Frontal cortex (tissue), 4 donors: ENCODE measurements around the gene HTR7. TPM values are rescaled to one million over a fixed set of nuclear protein-coding genes. Genes with fewer than 3 reads are reported as not detected.
"Not testable (repeated sequence)": the region's sequence is repeated elsewhere in the genome, so short reads cannot be mapped to it uniquely, and the experiment has no call there.

ENCODE experiments used
- DNase-seq, 2 donors: peaks; one replicate each; pipeline ENCODE4 v3.0.0; 2012; ENCODE audit warnings: low spot score in 2 of 2
- FAIRE-seq: peaks from 2 replicates; lab custom pipeline; 2012; peaks lifted over from hg19 to GRCh38; lab: Jason Lieb, UNC
- total RNA-seq: library from RNA; depleted of rRNA; stranded (reverse); fragments of >200 nt; gene quantifications from one replicate; pipeline ENCODE4 v1.2.3, GENCODE V29; 2014
- donor health status: control.
- donor health status: control.
- donor health status: control.

Gene HTR7
- total RNA-seq, 1 donor from 2014 or later: 14.3 TPM

DNA sequence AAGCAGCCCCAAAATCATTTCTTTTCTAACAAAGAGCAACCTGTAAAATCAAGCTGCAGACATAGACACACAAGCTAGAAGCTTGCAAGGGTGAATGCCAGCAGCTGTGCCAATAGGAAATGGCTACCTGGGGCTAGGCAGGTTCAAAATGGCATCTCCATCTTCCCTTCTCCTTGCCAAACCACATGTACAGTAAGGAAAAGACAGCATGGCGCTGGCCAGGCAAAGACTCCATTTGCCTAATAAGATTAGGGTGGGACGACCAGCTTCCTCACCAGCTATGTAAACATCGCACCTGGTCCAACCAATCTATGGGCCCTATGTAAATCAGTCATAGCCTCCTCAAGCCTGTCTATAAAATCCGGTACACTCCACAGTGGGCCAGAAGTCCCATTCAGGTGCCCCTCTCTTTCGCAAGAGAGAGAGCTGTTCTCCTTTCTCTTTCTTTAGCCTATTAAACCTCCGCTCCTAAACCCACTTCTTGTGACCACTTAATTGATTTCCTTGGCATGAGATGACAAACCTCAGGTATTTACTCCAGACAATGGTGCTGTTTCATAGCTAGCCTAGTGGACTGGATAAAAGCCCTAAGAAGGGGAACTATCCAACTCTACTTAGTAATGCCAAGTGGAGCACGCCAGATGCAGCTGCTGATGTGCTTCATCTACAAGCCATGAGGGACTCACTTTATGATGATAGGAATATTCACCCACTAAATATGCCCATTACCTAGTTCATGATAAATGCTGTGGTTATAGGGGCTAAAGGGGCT, 44.1 kb downstream of the HTR7 start:
- FAIRE-seq (no peak), DNase-seq (no peak)

DNA sequence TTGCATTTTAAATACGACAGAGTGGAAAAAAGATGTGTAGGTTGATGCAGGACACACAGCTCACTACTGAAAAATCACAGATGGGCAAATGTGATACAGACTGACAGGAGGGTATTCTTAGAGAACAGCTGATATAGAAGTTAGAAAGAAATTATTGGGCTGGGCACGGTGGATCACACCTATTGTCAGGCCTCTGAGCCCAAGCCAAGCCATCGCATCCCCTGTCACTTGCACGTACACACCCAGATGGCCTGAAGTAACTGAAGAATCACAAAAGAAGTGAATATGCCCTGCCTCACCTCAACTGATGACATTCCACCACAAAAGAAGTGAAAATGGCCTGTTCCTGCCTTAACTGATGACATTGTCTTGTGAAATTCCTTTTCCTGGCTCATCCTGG, 50.7 kb downstream of the HTR7 start:
- not testable (repeated sequence) for FAIRE-seq, DNase-seq

DNA sequence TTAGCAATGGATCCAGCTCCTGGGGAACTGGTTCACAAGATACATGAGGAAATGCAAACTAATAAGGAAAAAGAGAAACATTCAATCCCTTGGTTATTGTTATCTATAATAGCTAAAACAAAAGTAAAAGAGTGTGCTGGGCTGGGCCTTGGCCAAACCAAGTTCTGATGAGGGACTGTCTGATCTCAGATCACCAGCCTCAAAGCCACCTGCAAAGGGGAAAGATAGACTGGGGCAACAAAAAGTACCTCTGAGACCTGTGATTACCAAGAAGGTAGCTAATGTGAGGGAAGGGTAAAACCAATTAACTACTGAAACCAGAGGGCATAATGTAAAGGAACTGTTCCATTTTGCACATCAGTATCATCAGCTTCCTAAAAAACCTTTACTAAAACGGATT, 51.2 kb downstream of the HTR7 start:
- FAIRE-seq: no peak
- DNase-seq: no peak

DNA sequence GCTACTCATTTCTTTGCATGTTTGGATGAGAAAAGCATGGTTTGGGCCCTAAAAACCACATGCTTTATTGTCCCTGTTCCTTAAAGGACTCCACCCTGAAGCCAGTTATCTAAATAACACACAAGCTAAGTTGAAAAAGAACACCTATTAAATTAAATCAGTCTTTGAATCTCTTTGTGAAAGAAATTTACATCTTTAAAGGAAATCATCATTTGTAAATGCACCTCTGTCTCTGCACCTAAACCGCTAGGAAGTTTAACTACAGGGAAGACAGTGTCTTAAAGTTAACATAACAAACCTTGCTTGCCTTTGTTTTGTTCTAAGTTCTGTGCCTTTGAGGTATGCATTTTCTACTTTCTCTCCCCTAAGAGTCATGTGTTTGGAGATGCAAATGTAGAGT, 52.6 kb downstream of the HTR7 start:
- no peak for FAIRE-seq
- no peak for DNase-seq

DNA sequence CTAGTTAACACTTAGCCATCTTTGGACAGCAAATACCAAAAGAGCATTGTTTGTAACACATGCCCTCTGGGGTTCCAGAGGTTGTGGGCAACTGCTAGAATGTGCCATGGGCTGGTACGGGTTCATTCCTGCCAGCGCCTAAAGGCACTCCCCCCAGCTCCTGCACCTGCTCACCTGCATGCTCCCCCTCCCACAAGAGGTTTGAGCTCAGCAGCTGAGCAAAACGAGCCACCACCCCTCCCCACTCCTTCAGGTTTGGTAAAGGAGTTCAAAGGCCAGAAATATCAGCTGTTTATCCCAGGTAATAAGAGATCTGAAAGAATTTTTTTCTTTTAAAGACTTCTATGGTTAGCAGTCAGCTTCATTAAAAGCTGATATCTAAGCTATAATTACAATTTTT, 53.5 kb downstream of the HTR7 start:
- DNase-seq (no peak), FAIRE-seq (no peak)

DNA sequence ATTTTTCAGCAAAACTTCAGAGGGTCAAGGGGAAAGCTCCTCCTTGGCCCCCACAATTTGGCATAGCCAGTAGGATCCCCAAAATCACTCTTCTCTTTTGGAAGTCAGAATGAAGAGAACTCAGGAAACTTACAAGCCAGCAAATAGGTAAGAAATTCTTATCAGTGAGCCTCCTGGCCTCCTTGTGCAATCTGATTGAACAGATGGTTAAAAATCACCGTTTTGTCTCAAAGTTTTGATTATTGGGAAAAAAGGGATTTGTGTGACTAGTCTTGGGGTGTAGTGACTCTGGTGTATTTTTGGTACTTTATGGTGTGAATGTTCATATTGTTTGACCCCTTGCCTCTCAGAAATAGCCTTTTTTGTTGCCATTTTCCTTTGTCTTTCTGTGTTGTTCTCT, 56.2 kb downstream of the HTR7 start:
- DNase-seq: no peak
- no peak for FAIRE-seq

DNA sequence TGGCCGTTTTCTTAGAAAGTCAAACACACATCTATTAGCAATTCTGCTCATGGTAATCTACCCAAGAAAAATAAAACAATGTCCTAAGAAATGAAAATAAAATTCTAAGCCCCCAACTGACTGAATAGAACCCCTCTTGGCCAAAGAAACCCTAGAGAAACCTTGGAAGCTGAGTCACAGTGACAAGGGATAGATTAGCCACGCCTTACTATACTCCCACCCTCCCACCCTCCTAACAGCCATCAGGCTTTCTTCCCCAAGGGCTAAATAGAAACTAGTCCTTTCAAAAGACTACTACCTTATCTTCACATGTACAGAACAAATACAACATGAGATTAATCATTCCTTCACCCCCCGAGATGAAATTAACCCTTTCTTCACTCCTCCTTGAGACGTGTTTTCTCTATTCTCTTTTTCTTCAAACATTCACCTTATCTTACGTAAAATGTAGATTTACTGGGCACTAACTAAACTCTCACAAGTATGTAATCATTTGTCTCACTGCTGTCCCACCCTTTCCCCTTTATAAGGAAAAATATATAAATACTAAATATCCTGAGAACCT, 57.5 kb downstream of the HTR7 start:
- DNase-seq (no peak), FAIRE-seq (no peak)

DNA sequence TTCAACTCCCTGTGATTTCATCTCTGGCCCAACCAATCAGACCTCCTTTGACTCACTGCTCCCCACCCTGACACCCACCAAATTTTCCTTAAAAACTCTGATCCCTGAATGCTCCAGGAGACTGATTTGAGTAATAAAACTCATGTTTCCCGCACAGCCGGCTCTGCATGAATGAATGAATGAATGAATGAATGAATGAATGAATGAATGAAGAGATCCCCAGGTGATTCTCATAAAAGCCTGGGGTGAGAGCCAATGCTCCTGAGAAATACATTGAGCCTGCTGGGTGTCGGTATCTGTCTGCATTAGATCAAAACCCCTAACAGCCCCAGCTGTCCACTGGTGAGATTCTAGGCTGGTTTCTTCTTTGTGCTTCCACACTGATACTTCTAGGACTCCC, 58.7 kb downstream of the HTR7 start:
- DNase-seq (no peak), FAIRE-seq (no peak)

DNA sequence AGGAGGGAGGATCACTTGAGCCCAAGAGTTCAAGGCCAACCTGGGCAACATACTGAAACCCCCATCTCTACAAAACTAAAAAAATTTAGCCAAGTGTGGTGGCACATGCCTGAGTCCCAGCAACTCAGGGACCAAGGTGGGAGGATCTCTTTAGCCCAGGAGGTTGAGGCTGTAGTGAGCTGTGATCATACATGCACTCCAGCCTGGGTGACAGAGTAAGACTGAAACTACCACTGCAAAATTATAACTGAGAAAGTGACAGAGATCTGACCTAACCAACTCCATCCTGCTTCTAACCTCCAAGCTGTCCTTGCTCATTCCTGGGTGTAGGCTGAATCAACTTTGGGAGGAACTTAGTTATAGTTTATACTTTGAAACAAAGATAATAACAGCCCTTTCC, 59.4 kb downstream of the HTR7 start:
- no peak for FAIRE-seq
- no peak for DNase-seq

DNA sequence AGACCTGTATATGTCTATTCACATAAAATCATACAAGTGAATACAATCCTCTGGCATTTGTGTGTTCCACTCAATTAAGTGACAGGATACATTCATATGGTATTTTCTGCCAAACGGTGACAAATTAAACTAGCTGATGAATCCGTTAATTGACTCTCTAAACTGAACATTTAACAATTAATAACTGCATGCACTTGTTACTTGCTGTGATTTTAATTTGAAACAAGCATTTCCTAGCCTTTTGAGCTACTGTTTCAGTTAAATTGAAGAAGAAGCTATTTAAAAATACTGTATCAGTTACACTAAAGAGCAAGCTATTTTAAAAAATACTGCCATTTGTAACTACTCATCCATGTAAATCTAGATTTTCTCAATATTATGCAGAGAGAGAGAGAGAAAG, 67.4 kb downstream of the HTR7 start:
- DNase-seq (no peak), FAIRE-seq (no peak)

DNA sequence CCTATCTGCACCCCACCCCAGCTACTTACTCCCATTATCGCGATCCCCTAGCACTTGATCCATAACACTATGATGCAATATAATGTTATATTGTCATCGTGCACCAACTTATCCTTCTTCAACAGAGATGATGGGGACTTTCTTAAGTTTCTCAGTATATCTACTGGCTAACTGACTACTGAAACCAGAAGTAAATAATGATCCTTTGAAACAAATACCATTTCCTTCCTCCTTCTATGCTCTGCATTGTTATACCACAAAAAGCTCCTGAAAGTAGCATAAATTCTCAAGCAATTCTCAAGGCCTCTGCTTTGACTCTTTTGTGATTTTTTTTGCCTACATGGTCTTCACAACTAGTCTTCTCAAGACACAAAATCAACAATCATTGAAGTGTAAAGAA, 68.9 kb downstream of the HTR7 start:
- DNase-seq: no peak
- no peak for FAIRE-seq

DNA sequence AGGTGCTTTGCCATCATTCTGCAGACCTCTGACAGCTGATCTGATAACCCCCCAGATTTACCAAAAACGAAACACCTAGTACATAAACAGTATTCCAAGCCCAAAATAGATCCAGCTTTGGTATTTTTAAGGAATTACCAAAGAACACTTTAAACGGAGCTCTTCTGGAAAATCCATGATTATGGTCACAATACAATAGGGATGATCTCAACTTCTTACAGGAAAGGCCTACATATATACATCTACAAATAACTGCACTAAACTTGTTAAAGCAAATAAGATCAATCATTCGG, 69.7 kb downstream of the HTR7 start:
- DNase-seq (no peak), FAIRE-seq (no peak)

DNA sequence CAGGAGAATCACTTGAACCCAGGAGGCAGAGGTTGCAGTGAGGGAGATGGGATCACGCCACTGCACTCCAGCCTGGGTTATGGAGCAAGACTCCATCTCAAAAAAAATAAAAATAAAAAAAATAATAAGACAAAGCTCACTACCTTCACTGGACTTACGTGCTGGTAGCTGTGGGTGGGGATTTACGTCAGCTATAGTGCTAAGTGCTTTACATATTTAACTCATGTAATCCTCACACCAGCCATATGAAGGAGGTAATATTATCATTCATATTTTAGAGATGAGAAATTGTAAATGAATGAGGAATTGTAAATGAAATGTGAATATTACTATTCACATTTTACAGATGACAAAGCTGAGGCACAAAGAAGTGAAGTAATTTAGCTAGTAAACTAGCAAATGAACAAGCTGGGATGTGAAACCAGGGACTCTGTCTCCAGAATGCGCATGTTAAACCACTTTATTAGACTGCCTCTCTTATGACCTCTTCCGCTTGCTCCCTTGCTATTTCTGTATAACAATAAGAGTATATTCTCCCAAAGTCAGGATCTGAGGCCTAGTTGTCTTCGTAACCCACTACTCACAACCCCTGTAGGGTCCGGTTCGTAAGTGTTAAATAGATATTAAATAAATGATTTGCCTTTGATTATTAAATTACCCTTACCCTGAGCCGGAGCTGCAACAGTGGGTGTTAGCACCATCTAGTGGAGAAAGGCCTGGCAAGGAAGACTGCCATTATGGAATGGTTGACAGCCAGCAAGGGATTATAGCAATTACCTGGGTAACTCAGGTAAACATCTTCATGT, 70.2 kb downstream of the HTR7 start:
- DNase-seq: no peak
- FAIRE-seq: no peak

DNA sequence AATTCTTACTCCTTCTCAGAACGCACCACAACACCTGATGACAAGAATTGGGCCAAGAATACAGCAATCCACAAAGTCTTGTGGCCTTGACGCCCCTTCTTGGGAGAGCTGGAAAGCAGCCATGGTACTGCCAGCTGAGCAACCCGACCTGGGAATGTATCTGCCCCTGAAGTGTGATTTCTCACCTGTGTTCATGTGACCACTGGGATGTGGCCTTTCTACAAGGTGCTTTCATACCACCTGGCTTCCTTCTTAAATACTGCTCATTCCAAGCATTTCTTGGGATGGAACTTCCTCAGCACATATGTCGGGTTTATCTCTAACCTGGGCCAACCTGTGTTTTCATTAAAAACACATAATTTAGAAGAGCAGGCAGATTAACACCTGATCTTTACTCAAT, 72.1 kb downstream of the HTR7 start:
- DNase-seq: no peak
- FAIRE-seq: no peak

DNA sequence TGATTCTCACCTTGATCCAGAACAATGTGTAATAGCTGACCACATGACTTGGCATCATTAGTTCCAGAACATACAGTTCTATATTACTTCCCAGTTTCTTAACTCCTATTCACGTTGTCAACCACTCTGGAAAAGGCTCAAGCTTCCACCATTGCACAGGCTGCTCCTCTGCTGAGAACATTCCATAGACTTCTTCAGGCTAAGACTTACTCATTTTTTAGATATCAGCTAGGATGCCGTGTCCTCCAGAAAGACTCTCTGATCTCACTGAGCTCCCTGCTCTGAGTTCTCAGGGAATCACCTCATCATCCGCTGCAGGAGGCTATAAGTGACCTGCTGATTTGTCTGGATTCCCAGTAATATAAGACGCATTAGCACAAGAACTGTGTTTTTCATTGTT, 73.1 kb downstream of the HTR7 start:
- no peak for FAIRE-seq
- no peak for DNase-seq

DNA sequence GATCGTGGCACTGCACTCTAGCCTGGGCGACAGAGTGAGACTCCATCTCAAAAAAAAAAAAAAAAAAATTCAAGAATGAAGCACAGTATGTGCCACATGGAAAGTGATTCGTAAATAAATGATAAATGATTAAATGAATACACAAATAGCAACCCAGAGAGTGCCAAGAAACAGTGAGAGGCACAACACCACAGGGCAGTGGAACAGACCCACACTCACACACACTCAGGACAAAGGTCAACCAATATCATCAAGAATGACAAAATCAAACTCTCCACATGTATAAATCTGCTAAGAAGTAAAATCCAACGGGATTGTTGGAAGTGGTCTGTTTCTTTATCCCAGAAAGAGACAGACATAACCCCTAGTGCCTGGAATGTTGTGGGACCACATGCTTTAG, 77.4 kb downstream of the HTR7 start:
- no peak for FAIRE-seq
- no peak for DNase-seq

DNA sequence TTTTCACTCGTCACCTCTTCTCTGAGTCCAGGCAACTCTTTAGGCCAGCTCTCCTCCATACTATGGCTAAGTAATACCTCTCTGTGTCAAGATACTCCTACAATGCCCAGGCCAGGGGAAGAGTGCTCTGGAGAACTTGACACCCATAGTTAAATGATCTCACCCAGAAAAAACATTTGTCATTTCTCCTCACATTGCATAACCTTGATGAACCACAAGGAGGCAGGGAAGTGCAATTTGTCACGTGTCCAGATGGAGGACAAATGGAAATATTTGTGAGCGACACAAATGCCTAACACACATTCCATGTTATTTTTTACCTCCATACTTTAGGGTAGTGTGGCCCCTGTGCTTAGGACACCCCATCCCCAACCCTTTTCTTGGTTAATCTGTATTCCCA, 78.3 kb downstream of the HTR7 start:
- FAIRE-seq (no peak), DNase-seq (no peak)

DNA sequence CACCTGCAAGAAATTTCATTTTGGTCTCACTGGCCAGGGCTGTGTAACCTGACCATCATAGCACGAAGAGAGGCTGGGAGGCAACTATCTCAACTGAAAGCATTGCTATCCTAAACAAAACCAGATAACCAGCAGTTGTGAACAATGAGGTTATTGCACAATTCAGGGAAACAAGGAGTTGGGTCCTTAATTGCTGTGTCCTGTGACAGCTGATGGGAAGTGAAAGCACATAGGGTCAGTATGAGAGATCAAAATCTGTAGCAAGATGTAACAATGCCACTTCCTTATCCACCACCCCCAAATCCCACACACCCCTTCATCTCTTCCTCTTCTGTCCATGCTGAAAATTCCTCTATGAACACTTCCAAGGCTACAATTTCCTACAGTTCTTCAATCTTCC, 80.2 kb downstream of the HTR7 start:
- DNase-seq (no peak), FAIRE-seq (no peak)

DNA sequence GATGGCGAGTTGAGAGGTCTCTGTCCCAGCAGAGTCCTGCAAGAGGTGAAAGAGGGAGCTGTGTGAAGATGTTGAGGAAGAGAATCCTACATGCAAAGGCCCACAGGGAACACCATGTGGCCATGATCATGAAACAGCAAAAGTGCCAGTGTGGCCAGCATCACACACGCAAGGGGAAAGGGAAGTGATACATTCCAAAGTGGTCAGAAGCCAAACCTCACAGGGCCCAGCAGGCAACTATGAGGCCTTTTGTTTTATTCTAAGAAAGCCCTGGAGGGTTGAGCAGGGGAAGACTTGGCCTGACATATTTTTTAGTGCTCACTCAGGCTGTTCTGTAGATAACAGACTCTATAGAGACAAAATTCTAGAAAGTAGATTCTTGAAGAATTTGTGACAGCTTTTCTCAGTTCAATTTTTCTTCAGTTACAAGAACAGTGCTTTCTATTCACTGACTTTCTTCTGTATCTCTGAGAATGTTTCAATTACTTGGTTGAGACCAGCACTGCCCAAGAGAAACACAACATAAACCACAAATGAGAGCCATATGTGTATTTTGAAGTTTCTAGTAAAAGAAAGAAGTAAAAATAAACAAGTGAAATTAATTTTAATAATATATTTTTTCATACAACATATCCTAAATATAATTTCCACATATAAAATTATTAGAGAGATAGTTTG, 82.3 kb downstream of the HTR7 start:
- DNase-seq: no peak
- FAIRE-seq: no peak

DNA sequence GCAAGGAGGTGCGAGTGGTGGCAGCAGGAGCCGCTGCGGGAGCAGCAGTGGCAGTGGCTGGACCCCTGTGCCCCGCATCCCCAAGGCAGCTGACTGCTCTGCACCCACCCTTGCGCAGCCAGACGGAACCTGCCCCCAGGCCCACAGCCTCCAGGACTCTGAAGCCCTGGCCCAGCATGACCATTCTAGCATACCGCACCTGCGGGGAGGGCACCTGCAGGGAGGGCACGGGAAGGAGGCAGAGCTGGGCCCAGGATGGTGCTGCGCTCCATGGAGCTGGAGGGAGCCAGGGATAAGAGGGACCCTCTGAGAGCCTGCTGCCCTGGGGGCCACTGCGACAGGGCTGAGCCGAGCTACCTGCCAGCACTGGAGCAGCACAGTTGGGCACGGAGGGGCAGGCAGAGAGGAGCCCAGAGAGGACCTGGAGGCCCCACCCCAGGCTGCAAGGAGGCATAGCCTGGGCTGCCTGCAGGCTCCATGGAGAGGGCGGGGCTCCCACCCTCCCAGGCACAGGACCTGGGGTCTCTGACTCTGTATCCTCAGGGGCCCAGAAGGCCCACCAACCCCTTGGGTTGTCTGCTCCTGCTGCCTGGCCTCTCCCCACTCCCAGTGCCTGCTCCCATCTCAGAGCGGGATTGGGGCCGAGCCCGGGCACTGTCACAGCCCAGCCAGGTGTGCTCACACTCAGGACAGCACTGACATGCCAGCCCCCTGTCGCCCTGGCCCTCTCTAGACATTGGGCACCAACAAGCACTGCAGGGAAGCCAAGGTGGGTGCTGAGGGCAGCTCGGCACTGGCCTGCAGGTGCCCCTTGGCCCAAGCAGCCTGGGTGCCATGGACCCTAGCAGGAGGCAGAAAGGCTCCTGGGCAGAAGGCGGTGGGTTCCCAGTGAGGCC, 87.6 kb downstream of the HTR7 start:
- FAIRE-seq (no peak), DNase-seq (no peak)
